ENCODE data around the gene PLIN1. TPM values are rescaled to one million over a fixed set of nuclear protein-coding genes. Genes with fewer than 3 reads are reported as not detected.

The PLIN1 gene
- total and polyA plus RNA-seq, 7 donors: 0.95 to 49.6 (median 1.8) TPM

DNA sequence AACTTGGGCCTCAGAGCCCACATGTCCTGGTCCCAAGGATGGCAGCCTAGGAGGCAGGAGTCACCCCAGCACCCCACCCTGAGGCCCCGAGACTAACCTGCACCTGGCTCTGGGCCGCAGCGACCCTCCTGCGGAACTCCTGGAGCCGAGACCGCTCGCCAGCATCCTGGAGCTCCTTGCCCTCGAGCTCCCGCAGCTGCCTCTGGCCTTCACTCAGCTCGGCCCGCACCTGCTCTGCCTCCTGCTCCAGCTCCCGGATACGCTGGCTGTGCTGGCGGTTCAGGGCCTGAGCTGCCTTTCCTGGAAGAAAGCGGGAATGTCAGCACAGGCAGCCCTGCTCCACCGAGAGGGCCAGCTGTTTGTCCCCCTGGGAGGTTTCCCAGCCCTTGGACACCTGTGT is 37.1 kb downstream of the PLIN1 start:
- H3K4me1 ChIP-seq: peaks cover 0 to under 1% (median 0%) of the 10 kb centered on the region in 4 donors
- TF ChIP-seq POLR2A (IDR thresholded peaks at IDR 0.05) (no peak), POLR2AphosphoS5 (IDR thresholded peaks at IDR 0.05) (no peak), EP300 (IDR thresholded peaks at IDR 0.05) (no peak)
- TF ChIP-seq, protein P1, sequence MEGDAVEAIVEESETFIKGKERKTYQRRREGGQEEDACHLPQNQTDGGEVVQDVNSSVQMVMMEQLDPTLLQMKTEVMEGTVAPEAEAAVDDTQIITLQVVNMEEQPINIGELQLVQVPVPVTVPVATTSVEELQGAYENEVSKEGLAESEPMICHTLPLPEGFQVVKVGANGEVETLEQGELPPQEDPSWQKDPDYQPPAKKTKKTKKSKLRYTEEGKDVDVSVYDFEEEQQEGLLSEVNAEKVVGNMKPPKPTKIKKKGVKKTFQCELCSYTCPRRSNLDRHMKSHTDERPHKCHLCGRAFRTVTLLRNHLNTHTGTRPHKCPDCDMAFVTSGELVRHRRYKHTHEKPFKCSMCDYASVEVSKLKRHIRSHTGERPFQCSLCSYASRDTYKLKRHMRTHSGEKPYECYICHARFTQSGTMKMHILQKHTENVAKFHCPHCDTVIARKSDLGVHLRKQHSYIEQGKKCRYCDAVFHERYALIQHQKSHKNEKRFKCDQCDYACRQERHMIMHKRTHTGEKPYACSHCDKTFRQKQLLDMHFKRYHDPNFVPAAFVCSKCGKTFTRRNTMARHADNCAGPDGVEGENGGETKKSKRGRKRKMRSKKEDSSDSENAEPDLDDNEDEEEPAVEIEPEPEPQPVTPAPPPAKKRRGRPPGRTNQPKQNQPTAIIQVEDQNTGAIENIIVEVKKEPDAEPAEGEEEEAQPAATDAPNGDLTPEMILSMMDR (IDR thresholded peaks at IDR 0.05): no peak
- no peaks in the 10 kb centered on the region for H3K27me3 ChIP-seq
- no peak overlapping the region for H3K27ac ChIP-seq
- DNase-seq: peak; percentile 42
- H3K36me3 ChIP-seq: peaks cover 0 to 18% (median 2%) of the 10 kb centered on the region in 4 donors
- H3K9me3 ChIP-seq: no peaks in the 10 kb centered on the region
- WGBS, 2 donors: 95% methylated on average over 16 of the region's 16 CpGs
- no peak overlapping the region for H3K4me3 ChIP-seq
- intact Hi-C loops (cut with DNase I): no loop called here

DNA sequence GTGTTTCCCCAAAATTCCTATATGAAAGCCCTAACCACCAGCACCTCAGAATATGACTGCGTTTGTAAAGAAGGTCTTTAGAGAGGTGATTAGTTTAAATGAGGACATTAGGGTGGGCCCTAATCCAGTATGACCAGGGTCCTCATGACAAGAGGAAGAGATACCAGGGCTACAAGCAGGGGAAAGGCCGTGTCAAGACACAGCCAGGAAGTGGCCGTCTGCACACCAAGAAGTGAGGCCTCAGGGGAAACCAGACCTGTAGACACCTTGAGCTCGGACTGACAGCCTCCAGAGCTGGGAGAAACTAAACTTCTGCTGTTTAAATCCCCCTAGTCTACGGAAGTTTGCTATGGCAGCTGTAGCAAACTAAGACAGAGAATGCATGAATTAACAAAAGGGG is 38.1 kb downstream of the PLIN1 start:
- TF ChIP-seq, protein P1 (IDR thresholded peaks at IDR 0.05): no peak
- no peak for TF ChIP-seq POLR2A (IDR thresholded peaks at IDR 0.05)
- no peak for TF ChIP-seq EP300 (IDR thresholded peaks at IDR 0.05)
- TF ChIP-seq POLR2AphosphoS5 (IDR thresholded peaks at IDR 0.05): no peak
- Histone ChIP-seq H3K4me3 (no peak overlapping the region), H3K27ac (no peak overlapping the region), H3K4me1 (no peaks in the 10 kb centered on the region), H3K27me3 (no peaks in the 10 kb centered on the region), H3K36me3 (peaks cover 0 to 18% (median 2%) of the 10 kb centered on the region in 4 donors), H3K9me3 (no peaks in the 10 kb centered on the region)
- DNase-seq: no peak
- intact Hi-C loops (cut with DNase I): no loop called here
- WGBS, 2 donors: 80 to 88% methylated on average over 5 of the region's 5 CpGs

DNA sequence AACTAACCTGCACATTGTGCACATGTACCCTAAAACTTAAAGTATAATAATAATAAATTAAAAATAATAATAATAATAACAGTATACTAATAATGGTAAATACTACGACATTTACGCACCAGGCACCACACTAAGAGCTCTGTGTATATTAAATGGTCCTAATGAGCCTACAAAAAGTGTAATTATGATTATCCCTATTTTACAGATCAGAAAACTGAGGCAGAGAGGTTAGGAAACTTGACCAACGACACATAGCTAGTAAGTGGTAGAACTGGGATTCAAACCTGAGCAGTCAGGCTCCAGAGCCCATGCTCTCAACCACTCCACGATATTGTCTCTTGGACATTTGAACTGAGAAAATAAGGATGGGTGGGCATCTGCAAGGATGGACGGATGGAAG is 38.9 kb downstream of the PLIN1 start:
- no peak for DNase-seq
- peaks cover 0 to 15% (median 2%) of the 10 kb centered on the region in 4 donors for H3K36me3 ChIP-seq
- H3K4me3 ChIP-seq: no peak overlapping the region
- intact Hi-C loops (cut with DNase I): no loop called here
- H3K27ac ChIP-seq: no peak overlapping the region
- no peaks in the 10 kb centered on the region for H3K4me1 ChIP-seq
- no peaks in the 10 kb centered on the region for H3K9me3 ChIP-seq
- 97 to 98% methylated on average over 5 of the region's 5 CpGs for WGBS, 2 donors
- TF ChIP-seq EP300 (IDR thresholded peaks at IDR 0.05) (no peak), POLR2A (IDR thresholded peaks at IDR 0.05) (no peak), POLR2AphosphoS5 (IDR thresholded peaks at IDR 0.05) (no peak)
- TF ChIP-seq, protein P1 (IDR thresholded peaks at IDR 0.05): no peak
- H3K27me3 ChIP-seq: no peaks in the 10 kb centered on the region

DNA sequence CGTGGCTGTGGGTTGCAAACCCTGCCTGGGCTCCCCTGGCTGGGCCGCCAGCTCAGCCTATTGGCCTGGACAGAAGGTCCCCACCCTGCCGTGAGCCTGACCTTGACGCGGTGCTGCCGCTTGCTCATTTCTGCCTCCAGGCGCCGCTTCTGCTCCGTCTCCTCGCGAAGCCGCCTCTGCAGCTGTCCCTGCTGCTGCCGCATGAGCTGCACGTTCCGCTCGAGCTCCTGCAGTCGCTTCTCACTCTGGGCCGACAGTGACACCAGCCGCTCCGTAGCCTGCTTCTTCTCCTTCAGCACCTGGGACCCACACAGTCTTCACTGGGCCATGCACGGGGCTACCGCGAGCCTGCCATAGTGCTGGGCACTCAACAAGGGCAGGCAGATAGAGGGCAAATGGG is 45.6 kb downstream of the PLIN1 start:
- DNase-seq: no peak
- WGBS, 2 donors: 94 to 96% methylated on average over 23 of the region's 23 CpGs
- Histone ChIP-seq H3K4me1 (no peaks in the 10 kb centered on the region), H3K27ac (no peak overlapping the region), H3K36me3 (peaks cover 17 to 54% (median 35%) of the 10 kb centered on the region in 4 donors), H3K9me3 (no peaks in the 10 kb centered on the region), H3K27me3 (no peaks in the 10 kb centered on the region), H3K4me3 (no peak overlapping the region)
- intact Hi-C loops (cut with DNase I): no loop called here
- no peak for TF ChIP-seq POLR2AphosphoS5 (IDR thresholded peaks at IDR 0.05)
- TF ChIP-seq EP300 (IDR thresholded peaks at IDR 0.05): no peak
- TF ChIP-seq POLR2A (IDR thresholded peaks at IDR 0.05): no peak
- TF ChIP-seq, protein P1 (IDR thresholded peaks at IDR 0.05): no peak

Measured in sigmoid colon (tissue), 7 donors.